ENCODE measurements around the gene TNS4. TPM values are rescaled to one million over a fixed set of nuclear protein-coding genes. Genes with fewer than 3 reads are reported as not detected.

The TNS4 gene
- total RNA-seq, 1 experiment from 2014 or later: 0.59 TPM

- no peak overlapping the region for H2BK12ac ChIP-seq (ENCODE audit: insufficient read length, low read depth, low read length)
- Mint-ChIP-seq H3K9me3 (peaks cover 0 to 9% of the 10 kb centered on the region in 2 experiments; a peak in 4 of 5 replicates), H3K27me3 (ENCODE audit: low read depth) (peaks cover 4% of the 10 kb centered on the region; the same call in 1 of the 2 replicates), H3K36me3 (ENCODE audit: insufficient read depth in 1 of 3, low read depth in 3 of 3) (peaks cover 0 to 2% (median 0%) of the 10 kb centered on the region in 3 experiments; a peak in 1 of 7 replicates), H3K4me3 (no peak overlapping the region), H3K4me1 (peaks cover 24 to 25% of the 10 kb centered on the region in 2 experiments), H3K27ac (no peak overlapping the region)
- TF ChIP-seq CTCF (conservative IDR thresholded peaks at IDR 0.05): no peak
- peak; percentile 28 for DNase-seq
- H2BK5ac ChIP-seq (ENCODE audit: insufficient read length, low read length): no peak overlapping the region
- H4K8ac ChIP-seq (replicated peaks; ENCODE audit: insufficient read length, low read depth, low read length): no peak overlapping the region
- H2BK15ac ChIP-seq (ENCODE audit: low read depth, low read length): no peak overlapping the region
- H3K14ac ChIP-seq (ENCODE audit: insufficient read depth, low read length): no peak overlapping the region
- no peak overlapping the region for H3K9ac ChIP-seq (ENCODE audit: extremely low read depth, insufficient read length, low read length)
- no peak overlapping the region for H2AFZ ChIP-seq (ENCODE audit: low read length)
- H4K20me1 ChIP-seq (ENCODE audit: control insufficient read depth, insufficient read depth, insufficient read length): no peaks in the 10 kb centered on the region
- no peaks in the 10 kb centered on the region for H3K79me1 ChIP-seq (ENCODE audit: insufficient read depth, low read depth, low read length, poor library complexity, severe bottlenecking)
- no peak overlapping the region for H3K23ac ChIP-seq (ENCODE audit: insufficient read length, low read depth, low read length)
- H3K27ac ChIP-seq (ENCODE audit: insufficient read length, low read depth, low read length): no peak overlapping the region
- no peaks in the 10 kb centered on the region; the same call in 1 of the 2 replicates for H3K4me1 ChIP-seq (ENCODE audit: insufficient read depth, low read length)
- H3K79me2 ChIP-seq (ENCODE audit: insufficient read depth, low read length): no peaks in the 10 kb centered on the region
- H3K4me2 ChIP-seq (ENCODE audit: insufficient read depth, insufficient read length, low read length): no peak overlapping the region
- no peaks in the 10 kb centered on the region for H3K23me2 ChIP-seq (ENCODE audit: insufficient read length, low read depth, low read length, poor library complexity, severe bottlenecking)
- H3T11ph ChIP-seq (ENCODE audit: low read length): no peak overlapping the region
- no peak overlapping the region for H2BK20ac ChIP-seq (ENCODE audit: low read depth, low read length, poor library complexity, severe bottlenecking)
- no peaks in the 10 kb centered on the region for H3K27me3 ChIP-seq (ENCODE audit: insufficient read depth, low read length)
- no peak overlapping the region for H4K91ac ChIP-seq (ENCODE audit: insufficient read length, low read depth, low read length)
- no peak overlapping the region for H3K18ac ChIP-seq (ENCODE audit: insufficient read length, low read depth, low read length)
- no peak overlapping the region for H2BK120ac ChIP-seq (ENCODE audit: low read depth, low read length, poor library complexity, severe bottlenecking)
- no peak overlapping the region for H2AK5ac ChIP-seq (ENCODE audit: insufficient read length, low read length)
- no peak overlapping the region for H3K56ac ChIP-seq (ENCODE audit: insufficient read length, low read depth, low read length)
- no peaks in the 10 kb centered on the region for H3K9me3 ChIP-seq (ENCODE audit: control insufficient read depth, low read depth, low read length)
- H4K5ac ChIP-seq (ENCODE audit: insufficient read length, low read depth, low read length): no peak overlapping the region
- H3K4ac ChIP-seq (ENCODE audit: low read depth, low read length): no peak overlapping the region
Measured at GRCh38 chr17:40427002-40427491, 74.4 kb downstream of the TNS4 start.

Other genes starting within 250 kb of the TNS4 start
- 131 and 141 TPM in 2 replicates for gene CDC6, start 213.7 kb downstream of the TNS4 start, total RNA-seq (2021)
- 16.7 and 17.6 TPM in 2 replicates for gene RARA, start 192.4 kb downstream of the TNS4 start, total RNA-seq (2021)
- gene GJD3, start 136.9 kb downstream of the TNS4 start, total RNA-seq (2021): not detected in 2 replicates
- gene TOP2A, start 83.7 kb downstream of the TNS4 start, total RNA-seq (2021): 230 TPM in 2 replicates
- gene IGFBP4, start 58.2 kb downstream of the TNS4 start, total RNA-seq (2021): 49.9 and 51.1 TPM in 2 replicates
- 0.31 TPM in 1 of 2 replicates, not detected in the other for gene CCR7, start 63.8 kb upstream of the TNS4 start, total RNA-seq (2021)
- gene SMARCE1, start 146.2 kb upstream of the TNS4 start, total RNA-seq (2021): 122 and 126 TPM in 2 replicates
- gene KRT222, start 163.6 kb upstream of the TNS4 start, total RNA-seq (2021): 0.13 and 0.18 TPM in 2 replicates
- not detected in 2 replicates for gene KRT24, start 202.1 kb upstream of the TNS4 start, total RNA-seq (2021)